ENCODE results near the gene ELOVL2. TPM values are rescaled to one million over a fixed set of nuclear protein-coding genes. Genes with fewer than 3 reads are reported as not detected.

The ELOVL2 gene
- total RNA-seq, 1 experiment from 2014 or later, result 0.07 TPM

DNA sequence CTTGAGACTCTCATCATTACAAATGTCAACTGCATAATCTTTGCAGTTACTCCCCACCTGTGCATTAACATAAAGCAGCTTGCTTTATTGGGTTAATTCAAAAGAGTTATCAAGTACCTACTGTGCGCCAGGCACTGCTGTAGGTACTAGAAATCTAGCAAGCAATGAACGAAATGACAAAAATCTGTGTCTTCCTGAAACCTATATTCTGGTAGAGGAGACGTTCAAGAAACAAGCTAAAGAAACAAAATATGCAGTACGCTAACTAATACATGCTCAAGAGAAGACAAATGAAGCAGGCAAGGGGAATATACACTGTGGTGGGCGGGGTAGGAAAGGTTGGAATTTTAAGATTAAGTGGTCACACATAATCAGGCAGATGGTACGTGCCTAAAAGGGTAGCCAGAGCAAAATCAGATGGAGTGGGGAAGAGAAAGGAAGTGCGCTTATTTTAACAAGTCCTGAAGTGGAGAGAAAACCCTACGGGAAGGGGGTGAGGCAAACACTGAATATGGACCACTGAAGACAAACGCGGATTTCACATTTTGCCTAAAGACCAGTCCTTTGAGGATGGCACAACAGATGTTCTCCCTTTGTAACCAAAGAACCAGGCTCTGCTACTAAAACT, 1.2 kb downstream of the ELOVL2 start:
- DNase-seq (ENCODE audit: low read depth, low spot score) (no peak), ATAC-seq (no peak)
- RAD21 ChIA-PET (ENCODE audit: low non-redundant PET in 1 of 2, low total read pairs in 2 of 2, uncharacterized antibody in 2 of 2, unreplicated experiment in 2 of 2), result no interaction called here
- intact Hi-C loops (cut with micrococcal nuclease), result no loop called here
- BruUV-seq (replicated peaks), result no TSS peak
- H3K4me1 ChIP-seq (ENCODE audit: control insufficient read depth in 1 of 2, insufficient read depth in 2 of 2, low read length in 2 of 2), result no peaks in the 10 kb centered on the region
- H3K27me3 ChIP-seq (ENCODE audit: insufficient read depth, low read length), result no peaks in the 10 kb centered on the region
- H3K27ac ChIP-seq (ENCODE audit: low read depth, low read length), result no peak overlapping the region
- POLR2A ChIA-PET, result no interaction called here
- H4K20me1 ChIP-seq (ENCODE audit: insufficient read depth), result no peaks in the 10 kb centered on the region
- H2AFZ ChIP-seq (ENCODE audit: low read depth, low read length, poor library complexity, severe bottlenecking), result no peak overlapping the region
- TF ChIP-seq, protein P1, sequence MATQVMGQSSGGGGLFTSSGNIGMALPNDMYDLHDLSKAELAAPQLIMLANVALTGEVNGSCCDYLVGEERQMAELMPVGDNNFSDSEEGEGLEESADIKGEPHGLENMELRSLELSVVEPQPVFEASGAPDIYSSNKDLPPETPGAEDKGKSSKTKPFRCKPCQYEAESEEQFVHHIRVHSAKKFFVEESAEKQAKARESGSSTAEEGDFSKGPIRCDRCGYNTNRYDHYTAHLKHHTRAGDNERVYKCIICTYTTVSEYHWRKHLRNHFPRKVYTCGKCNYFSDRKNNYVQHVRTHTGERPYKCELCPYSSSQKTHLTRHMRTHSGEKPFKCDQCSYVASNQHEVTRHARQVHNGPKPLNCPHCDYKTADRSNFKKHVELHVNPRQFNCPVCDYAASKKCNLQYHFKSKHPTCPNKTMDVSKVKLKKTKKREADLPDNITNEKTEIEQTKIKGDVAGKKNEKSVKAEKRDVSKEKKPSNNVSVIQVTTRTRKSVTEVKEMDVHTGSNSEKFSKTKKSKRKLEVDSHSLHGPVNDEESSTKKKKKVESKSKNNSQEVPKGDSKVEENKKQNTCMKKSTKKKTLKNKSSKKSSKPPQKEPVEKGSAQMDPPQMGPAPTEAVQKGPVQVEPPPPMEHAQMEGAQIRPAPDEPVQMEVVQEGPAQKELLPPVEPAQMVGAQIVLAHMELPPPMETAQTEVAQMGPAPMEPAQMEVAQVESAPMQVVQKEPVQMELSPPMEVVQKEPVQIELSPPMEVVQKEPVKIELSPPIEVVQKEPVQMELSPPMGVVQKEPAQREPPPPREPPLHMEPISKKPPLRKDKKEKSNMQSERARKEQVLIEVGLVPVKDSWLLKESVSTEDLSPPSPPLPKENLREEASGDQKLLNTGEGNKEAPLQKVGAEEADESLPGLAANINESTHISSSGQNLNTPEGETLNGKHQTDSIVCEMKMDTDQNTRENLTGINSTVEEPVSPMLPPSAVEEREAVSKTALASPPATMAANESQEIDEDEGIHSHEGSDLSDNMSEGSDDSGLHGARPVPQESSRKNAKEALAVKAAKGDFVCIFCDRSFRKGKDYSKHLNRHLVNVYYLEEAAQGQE (IDR thresholded peaks at IDR 0.05; ENCODE audit: low read depth), result no peak
- no peak for TF ChIP-seq CBX3 (IDR thresholded peaks at IDR 0.05; ENCODE audit: low read depth)
- no peak for TF ChIP-seq TCF7L2 (IDR thresholded peaks at IDR 0.05; ENCODE audit: borderline replicate concordance, extremely low read depth, insufficient read depth, insufficient read length)
- no peak for TF ChIP-seq ZFX (IDR thresholded peaks at IDR 0.05)
- TF ChIP-seq JUND (IDR thresholded peaks at IDR 0.05), result no peak
- TF ChIP-seq, protein P2, sequence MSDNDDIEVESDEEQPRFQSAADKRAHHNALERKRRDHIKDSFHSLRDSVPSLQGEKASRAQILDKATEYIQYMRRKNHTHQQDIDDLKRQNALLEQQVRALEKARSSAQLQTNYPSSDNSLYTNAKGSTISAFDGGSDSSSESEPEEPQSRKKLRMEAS (IDR thresholded peaks at IDR 0.05), result no peak
- TF ChIP-seq EZH2 (IDR thresholded peaks at IDR 0.05), result no peak
- no peak for TF ChIP-seq SRF (IDR thresholded peaks at IDR 0.05; ENCODE audit: low read depth)
- no peak for TF ChIP-seq FOSL1 (IDR thresholded peaks at IDR 0.05; ENCODE audit: low read depth)
- TF ChIP-seq, protein P3, sequence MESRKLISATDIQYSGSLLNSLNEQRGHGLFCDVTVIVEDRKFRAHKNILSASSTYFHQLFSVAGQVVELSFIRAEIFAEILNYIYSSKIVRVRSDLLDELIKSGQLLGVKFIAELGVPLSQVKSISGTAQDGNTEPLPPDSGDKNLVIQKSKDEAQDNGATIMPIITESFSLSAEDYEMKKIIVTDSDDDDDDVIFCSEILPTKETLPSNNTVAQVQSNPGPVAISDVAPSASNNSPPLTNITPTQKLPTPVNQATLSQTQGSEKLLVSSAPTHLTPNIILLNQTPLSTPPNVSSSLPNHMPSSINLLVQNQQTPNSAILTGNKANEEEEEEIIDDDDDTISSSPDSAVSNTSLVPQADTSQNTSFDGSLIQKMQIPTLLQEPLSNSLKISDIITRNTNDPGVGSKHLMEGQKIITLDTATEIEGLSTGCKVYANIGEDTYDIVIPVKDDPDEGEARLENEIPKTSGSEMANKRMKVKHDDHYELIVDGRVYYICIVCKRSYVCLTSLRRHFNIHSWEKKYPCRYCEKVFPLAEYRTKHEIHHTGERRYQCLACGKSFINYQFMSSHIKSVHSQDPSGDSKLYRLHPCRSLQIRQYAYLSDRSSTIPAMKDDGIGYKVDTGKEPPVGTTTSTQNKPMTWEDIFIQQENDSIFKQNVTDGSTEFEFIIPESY (IDR thresholded peaks at IDR 0.05; ENCODE audit: extremely low read depth, insufficient replicate concordance, low read length), result no peak
- TF ChIP-seq EZH2phosphoT487 (IDR thresholded peaks at IDR 0.05; ENCODE audit: borderline replicate concordance), result no peak
- TF ChIP-seq ZNF274 (IDR thresholded peaks at IDR 0.05; ENCODE audit: low read depth, low read length), result no peak
- no peak overlapping the region for H3K4me2 ChIP-seq (ENCODE audit: low read length)
- H3K9me2 ChIP-seq (ENCODE audit: insufficient read depth), result no peaks in the 10 kb centered on the region
- no peak overlapping the region for H3K9ac ChIP-seq (ENCODE audit: low read length)
- no peaks in the 10 kb centered on the region for H3K79me2 ChIP-seq (ENCODE audit: insufficient read depth, low read length)
- H3K4me3 ChIP-seq (replicated peaks in 1 of 2; ENCODE audit: low read depth in 1 of 2, low read length in 2 of 2), result no peak overlapping the region
- H3K9me3 ChIP-seq (ENCODE audit: control insufficient read depth in 1 of 2, insufficient read depth in 1 of 2, low read depth in 1 of 2, low read length in 2 of 2), result no peaks in the 10 kb centered on the region
- CTCF ChIA-PET, result no interaction called here
- no peaks in the 10 kb centered on the region for H3K36me3 ChIP-seq (ENCODE audit: control insufficient read depth in 1 of 2, insufficient read depth in 2 of 2, low read length in 2 of 2)
